ENCODE results near the gene KREMEN1. TPM values are rescaled to one million over a fixed set of nuclear protein-coding genes. Genes with fewer than 3 reads are reported as not detected.

Gene KREMEN1
- total RNA-seq, 1 experiment from 2014 or later: 31.9 TPM

- Histone ChIP-seq H3K4me2 (ENCODE audit: low read length) (no peak overlapping the region), H3K4me1 (ENCODE audit: control insufficient read depth in 1 of 2, insufficient read depth in 2 of 2, low read length in 2 of 2) (peaks cover 0 to 9% of the 10 kb centered on the region in 2 experiments; a peak in 1 of 4 replicates), H3K9ac (ENCODE audit: low read length) (no peak overlapping the region), H4K20me1 (ENCODE audit: insufficient read depth) (no peaks in the 10 kb centered on the region), H2AFZ (ENCODE audit: low read depth, low read length, poor library complexity, severe bottlenecking) (no peak overlapping the region), H3K79me2 (ENCODE audit: insufficient read depth, low read length) (no peaks in the 10 kb centered on the region), H3K27me3 (ENCODE audit: insufficient read depth, low read length) (no peaks in the 10 kb centered on the region), H3K36me3 (ENCODE audit: control insufficient read depth in 1 of 2, insufficient read depth in 2 of 2, low read length in 2 of 2) (no peaks in the 10 kb centered on the region), H3K9me3 (ENCODE audit: control insufficient read depth in 1 of 2, insufficient read depth in 1 of 2, low read depth in 1 of 2, low read length in 2 of 2) (no peaks in the 10 kb centered on the region; a peak in 1 of 4 replicates), H3K9me2 (ENCODE audit: insufficient read depth) (no peaks in the 10 kb centered on the region), H3K27ac (ENCODE audit: low read depth, low read length) (no peak overlapping the region), H3K4me3 (replicated peaks in 1 of 2; ENCODE audit: low read depth in 1 of 2, low read length in 2 of 2) (no peak overlapping the region)
- no peak for DNase-seq (ENCODE audit: low read depth, low spot score)
- CTCF ChIA-PET: no interaction called here
- no TSS peak for BruUV-seq (replicated peaks)
- RAD21 ChIA-PET (ENCODE audit: low non-redundant PET in 1 of 2, low total read pairs in 2 of 2, uncharacterized antibody in 2 of 2, unreplicated experiment in 2 of 2): no interaction called here
- POLR2A ChIA-PET: no interaction called here
- no peak for ATAC-seq
- no peak for TF ChIP-seq REST (IDR thresholded peaks at IDR 0.05; ENCODE audit: low read depth)
- intact Hi-C loops (cut with micrococcal nuclease): no loop called here
Observed at GRCh38 chr22:29112681-29113080, 39.8 kb downstream of the KREMEN1 start.

- Histone ChIP-seq H4K20me1 (ENCODE audit: insufficient read depth) (no peaks in the 10 kb centered on the region), H3K36me3 (ENCODE audit: control insufficient read depth in 1 of 2, insufficient read depth in 2 of 2, low read length in 2 of 2) (no peaks in the 10 kb centered on the region), H3K27ac (ENCODE audit: low read depth, low read length) (no peak overlapping the region), H3K79me2 (ENCODE audit: insufficient read depth, low read length) (no peaks in the 10 kb centered on the region), H3K4me2 (ENCODE audit: low read length) (no peak overlapping the region), H3K9ac (ENCODE audit: low read length) (no peak overlapping the region), H3K4me3 (replicated peaks in 1 of 2; ENCODE audit: low read depth in 1 of 2, low read length in 2 of 2) (no peak overlapping the region), H3K9me3 (ENCODE audit: control insufficient read depth in 1 of 2, insufficient read depth in 1 of 2, low read depth in 1 of 2, low read length in 2 of 2) (no peaks in the 10 kb centered on the region; a peak in 1 of 4 replicates), H3K27me3 (ENCODE audit: insufficient read depth, low read length) (no peaks in the 10 kb centered on the region), H3K9me2 (ENCODE audit: insufficient read depth) (no peaks in the 10 kb centered on the region), H2AFZ (ENCODE audit: low read depth, low read length, poor library complexity, severe bottlenecking) (no peak overlapping the region), H3K4me1 (ENCODE audit: control insufficient read depth in 1 of 2, insufficient read depth in 2 of 2, low read length in 2 of 2) (peaks cover 0 to 3% of the 10 kb centered on the region in 2 experiments; a peak in 1 of 4 replicates)
- RAD21 ChIA-PET (ENCODE audit: low non-redundant PET in 1 of 2, low total read pairs in 2 of 2, uncharacterized antibody in 2 of 2, unreplicated experiment in 2 of 2): no interaction called here
- POLR2A ChIA-PET: no interaction called here
- ATAC-seq (no peak), DNase-seq (ENCODE audit: low read depth, low spot score) (no peak)
- intact Hi-C loops (cut with micrococcal nuclease): no loop called here
- TF ChIP-seq, protein P1, sequence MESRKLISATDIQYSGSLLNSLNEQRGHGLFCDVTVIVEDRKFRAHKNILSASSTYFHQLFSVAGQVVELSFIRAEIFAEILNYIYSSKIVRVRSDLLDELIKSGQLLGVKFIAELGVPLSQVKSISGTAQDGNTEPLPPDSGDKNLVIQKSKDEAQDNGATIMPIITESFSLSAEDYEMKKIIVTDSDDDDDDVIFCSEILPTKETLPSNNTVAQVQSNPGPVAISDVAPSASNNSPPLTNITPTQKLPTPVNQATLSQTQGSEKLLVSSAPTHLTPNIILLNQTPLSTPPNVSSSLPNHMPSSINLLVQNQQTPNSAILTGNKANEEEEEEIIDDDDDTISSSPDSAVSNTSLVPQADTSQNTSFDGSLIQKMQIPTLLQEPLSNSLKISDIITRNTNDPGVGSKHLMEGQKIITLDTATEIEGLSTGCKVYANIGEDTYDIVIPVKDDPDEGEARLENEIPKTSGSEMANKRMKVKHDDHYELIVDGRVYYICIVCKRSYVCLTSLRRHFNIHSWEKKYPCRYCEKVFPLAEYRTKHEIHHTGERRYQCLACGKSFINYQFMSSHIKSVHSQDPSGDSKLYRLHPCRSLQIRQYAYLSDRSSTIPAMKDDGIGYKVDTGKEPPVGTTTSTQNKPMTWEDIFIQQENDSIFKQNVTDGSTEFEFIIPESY (IDR thresholded peaks at IDR 0.05; ENCODE audit: extremely low read depth, insufficient replicate concordance, low read length): no peak
- no peak for TF ChIP-seq FOSL1 (IDR thresholded peaks at IDR 0.05; ENCODE audit: low read depth)
- TF ChIP-seq YY1 (IDR thresholded peaks at IDR 0.05; ENCODE audit: extremely low read depth, insufficient replicate concordance, low read depth, low read length): no peak
- no peak for TF ChIP-seq ELF1 (IDR thresholded peaks at IDR 0.05; ENCODE audit: borderline replicate concordance, low read depth)
- no peak for TF ChIP-seq TCF7L2 (IDR thresholded peaks at IDR 0.05; ENCODE audit: borderline replicate concordance, extremely low read depth, insufficient read depth, insufficient read length)
- TF ChIP-seq EZH2 (IDR thresholded peaks at IDR 0.05): no peak
- no peak for TF ChIP-seq CTCF (IDR thresholded peaks at IDR 0.05 in 2 of 3, conservative IDR thresholded peaks at IDR 0.05 in 1 of 3; ENCODE audit: borderline replicate concordance in 1 of 3, insufficient read depth in 1 of 3, low read depth in 2 of 3, low read length in 2 of 3)
- no peak for TF ChIP-seq SP1 (IDR thresholded peaks at IDR 0.05; ENCODE audit: low read depth)
- BruUV-seq (replicated peaks): no TSS peak
- CTCF ChIA-PET: interaction anchor here (0.6 kb wide), 1 partner anchor 12 kb away, joined by 3 read pairs; no protein-coding TSS in a partner anchor
Observed at GRCh38 chr22:29113319-29113718, 40.5 kb downstream of the KREMEN1 start.
